ENCODE results near the gene ALG12.

Gene ALG12

GRCh38 chr22:49922926-49923325 lies 4.7 kb upstream of the ALG12 start:
- TF ChIP-seq YY1 (IDR thresholded peaks at IDR 0.05; ENCODE audit: low read depth) (no peak), EGR1 (IDR thresholded peaks at IDR 0.05) (no peak), USF1 (IDR thresholded peaks at IDR 0.05) (no peak), EP300 (IDR thresholded peaks at IDR 0.05; ENCODE audit: borderline replicate concordance) (no peak), ZBTB7A (IDR thresholded peaks at IDR 0.05; ENCODE audit: low read depth) (no peak), CREB1 (IDR thresholded peaks at IDR 0.05; ENCODE audit: low read depth) (no peak), REST (IDR thresholded peaks at IDR 0.05; ENCODE audit: low read depth) (no peak), RAD21 (IDR thresholded peaks at IDR 0.05; ENCODE audit: low read depth) (no peak), FOXM1 (IDR thresholded peaks at IDR 0.05; ENCODE audit: borderline replicate concordance, low read depth) (no peak), TCF12 (IDR thresholded peaks at IDR 0.05; ENCODE audit: low read depth) (no peak), TAF1 (IDR thresholded peaks at IDR 0.05; ENCODE audit: low read depth) (no peak)

- no peak for TF ChIP-seq YY1 (IDR thresholded peaks at IDR 0.05; ENCODE audit: low read depth)
- TF ChIP-seq EGR1 (IDR thresholded peaks at IDR 0.05): no peak
- no peak for TF ChIP-seq USF1 (IDR thresholded peaks at IDR 0.05)
- no peak for TF ChIP-seq TAF1 (IDR thresholded peaks at IDR 0.05; ENCODE audit: low read depth)
- TF ChIP-seq NFIC (IDR thresholded peaks at IDR 0.05): no peak
- no peak for TF ChIP-seq CEBPB (IDR thresholded peaks at IDR 0.05)
- no peak for TF ChIP-seq CREB1 (IDR thresholded peaks at IDR 0.05; ENCODE audit: low read depth)
- no peak for TF ChIP-seq EP300 (IDR thresholded peaks at IDR 0.05; ENCODE audit: borderline replicate concordance)
Observed at GRCh38 chr22:49922484-49922883, 4.2 kb upstream of the ALG12 start.

GRCh38 chr22:49921508-49922278 lies 3.5 kb upstream of the ALG12 start:
- TF ChIP-seq TAF1 (IDR thresholded peaks at IDR 0.05; ENCODE audit: low read depth): no peak
- TF ChIP-seq EGR1 (IDR thresholded peaks at IDR 0.05): no peak
- TF ChIP-seq REST (IDR thresholded peaks at IDR 0.05; ENCODE audit: low read depth): no peak
- no peak for TF ChIP-seq RAD21 (IDR thresholded peaks at IDR 0.05; ENCODE audit: low read depth)

DNA sequence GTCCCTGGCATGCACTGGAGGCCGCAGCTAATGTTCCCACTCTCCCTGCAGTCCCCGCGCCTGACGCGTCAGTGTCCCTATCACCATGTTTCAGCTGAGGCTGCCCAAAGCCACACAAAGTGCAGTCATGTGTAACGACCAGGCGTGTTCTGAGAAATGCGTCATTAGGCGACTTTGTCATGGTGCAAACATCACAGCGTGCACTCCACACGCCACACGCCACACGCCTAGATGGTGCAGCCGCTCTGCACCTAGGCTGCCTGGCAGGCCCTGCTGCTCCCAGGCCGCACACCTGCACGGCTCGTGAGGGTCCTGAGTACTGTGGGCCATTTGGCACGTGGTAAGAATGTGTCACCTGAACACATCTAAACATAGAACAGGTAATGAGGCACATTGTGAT lies 2.6 kb upstream of the ALG12 start:
- TF ChIP-seq USF1 (IDR thresholded peaks at IDR 0.05) (no peak), NFIC (IDR thresholded peaks at IDR 0.05) (no peak), EGR1 (IDR thresholded peaks at IDR 0.05) (no peak), MAX (IDR thresholded peaks at IDR 0.05) (no peak), TAF1 (IDR thresholded peaks at IDR 0.05; ENCODE audit: low read depth) (no peak), CEBPB (IDR thresholded peaks at IDR 0.05) (no peak), TCF12 (IDR thresholded peaks at IDR 0.05; ENCODE audit: low read depth) (no peak), ZBTB7A (IDR thresholded peaks at IDR 0.05; ENCODE audit: low read depth) (no peak), CREB1 (IDR thresholded peaks at IDR 0.05; ENCODE audit: low read depth) (no peak), YY1 (IDR thresholded peaks at IDR 0.05; ENCODE audit: low read depth) (no peak), TEAD4 (IDR thresholded peaks at IDR 0.05) (no peak), RAD21 (IDR thresholded peaks at IDR 0.05; ENCODE audit: low read depth) (no peak), REST (IDR thresholded peaks at IDR 0.05; ENCODE audit: low read depth) (no peak), EP300 (IDR thresholded peaks at IDR 0.05; ENCODE audit: borderline replicate concordance) (no peak), FOXM1 (IDR thresholded peaks at IDR 0.05; ENCODE audit: borderline replicate concordance, low read depth) (no peak)

Data from Ishikawa (cell line).